Stimulated activated CD8-positive, alpha-beta memory T cell treated with anti-CD3 and anti-CD28 coated beads, Interleukin-15, amount 100 ng/mL, for 48 hours (primary cell): ENCODE data around the gene ANKRD44.

Source experiments
- DNase-seq, 2 donors: peaks; one replicate each; pipeline ENCODE4 v3.0.0-alpha.2; 2020; ENCODE audit warnings: low read depth in 2 of 2

The ANKRD44 gene

DNA sequence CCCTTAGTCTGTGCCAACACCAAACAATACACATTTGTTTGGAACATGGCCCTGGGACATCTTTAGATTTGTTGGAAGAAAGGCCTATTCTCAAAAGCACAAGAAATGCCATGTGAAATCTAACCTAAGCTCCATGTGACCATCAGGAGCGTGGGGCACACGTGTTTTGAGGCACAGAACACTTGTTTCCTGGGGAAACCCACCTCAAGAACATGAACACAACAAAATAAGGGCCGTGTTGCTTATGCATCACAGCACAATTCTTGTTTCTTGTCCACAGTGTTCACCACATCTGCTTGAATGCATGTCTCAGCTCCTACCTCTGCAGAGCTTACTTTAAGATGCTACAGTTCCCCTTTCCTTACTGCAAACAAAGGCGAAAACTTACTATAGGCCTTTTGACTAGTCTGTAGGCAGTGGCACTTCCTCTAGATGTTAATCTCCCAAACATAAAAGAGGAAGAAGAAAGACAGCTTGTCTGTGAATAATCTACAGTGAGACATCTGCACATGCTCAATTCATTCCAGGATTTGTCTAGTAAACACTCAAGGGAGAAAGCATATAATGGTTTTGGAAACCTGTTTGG lies 165.0 kb downstream of the ANKRD44 start:
- DNase-seq = no peak

GRCh38 chr2:197144183-197144582 lies 166.4 kb downstream of the ANKRD44 start:
- DNase-seq = no peak

DNA sequence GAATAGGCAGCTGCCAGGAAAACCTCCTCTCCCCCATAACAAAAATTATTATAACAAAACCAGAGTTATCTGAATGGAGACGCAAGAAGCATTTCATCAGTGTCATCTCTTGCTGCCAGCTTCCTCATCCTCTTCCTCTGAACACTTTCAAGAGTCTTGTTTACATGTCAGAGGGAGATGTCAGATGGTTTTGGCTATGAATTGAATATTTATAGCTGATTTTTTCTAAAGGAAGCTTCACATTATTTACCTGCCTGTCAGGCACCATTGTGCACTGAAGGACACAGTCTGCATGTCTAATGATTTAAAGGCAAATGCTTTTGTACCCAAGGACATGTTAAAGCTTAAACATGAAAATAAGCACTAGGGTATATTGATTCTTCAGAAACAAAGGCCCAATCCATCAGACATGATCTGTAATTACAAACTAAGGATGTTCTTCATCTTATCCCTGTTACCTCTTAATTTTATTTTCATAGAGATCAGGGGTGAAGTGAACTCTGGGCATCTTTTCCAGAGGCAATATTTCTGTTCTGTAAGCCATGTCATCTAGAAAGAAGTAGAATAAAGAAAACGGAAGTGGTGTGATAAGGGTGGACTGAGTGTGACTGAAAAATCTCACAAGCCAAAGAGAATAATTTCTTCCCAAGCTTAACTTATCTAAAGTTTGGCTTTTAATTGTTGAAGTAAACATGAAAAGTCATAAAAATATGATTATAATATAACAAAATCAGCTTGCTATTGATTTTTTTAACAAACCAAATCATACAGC lies 168.7 kb downstream of the ANKRD44 start:
- no peak for DNase-seq

DNA sequence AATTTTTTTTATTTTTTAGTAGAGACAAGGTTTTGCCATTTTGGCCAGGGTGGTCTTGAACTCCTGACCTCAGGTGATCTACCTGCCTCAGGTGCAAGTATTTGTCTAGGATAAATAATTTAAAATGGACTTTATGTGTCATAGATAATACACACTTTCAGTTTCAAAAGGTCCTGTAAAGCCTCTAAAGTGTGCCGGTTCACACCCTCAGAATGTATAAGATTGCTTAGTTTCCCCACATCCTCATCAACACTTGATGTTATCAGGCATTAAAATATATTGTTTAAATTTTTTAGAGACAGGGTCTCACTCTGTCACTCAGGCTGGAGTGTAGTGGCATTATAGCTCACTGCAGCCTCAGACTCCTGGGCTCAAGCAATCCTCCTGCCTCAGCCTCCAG lies 170.5 kb downstream of the ANKRD44 start:
- DNase-seq = no peak

DNA sequence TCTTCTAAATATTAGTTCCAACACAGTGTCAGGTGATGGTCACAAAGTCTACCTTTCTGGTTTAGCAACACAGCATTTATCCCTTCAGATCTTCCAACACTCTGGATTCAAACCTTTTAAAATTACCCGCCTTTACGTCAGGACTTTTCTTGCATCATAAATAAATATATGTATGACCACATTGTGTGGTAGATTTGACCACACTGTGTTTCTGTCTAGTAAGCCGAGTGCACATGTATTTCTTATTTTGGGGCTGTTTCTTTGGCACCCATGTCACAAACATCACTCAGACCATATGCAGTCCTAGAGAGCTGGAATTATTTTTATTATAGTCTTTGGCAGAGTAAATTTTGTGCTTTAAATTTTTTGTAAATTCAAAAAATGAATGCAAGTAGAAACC lies 172.1 kb downstream of the ANKRD44 start:
- DNase-seq = no peak

DNA sequence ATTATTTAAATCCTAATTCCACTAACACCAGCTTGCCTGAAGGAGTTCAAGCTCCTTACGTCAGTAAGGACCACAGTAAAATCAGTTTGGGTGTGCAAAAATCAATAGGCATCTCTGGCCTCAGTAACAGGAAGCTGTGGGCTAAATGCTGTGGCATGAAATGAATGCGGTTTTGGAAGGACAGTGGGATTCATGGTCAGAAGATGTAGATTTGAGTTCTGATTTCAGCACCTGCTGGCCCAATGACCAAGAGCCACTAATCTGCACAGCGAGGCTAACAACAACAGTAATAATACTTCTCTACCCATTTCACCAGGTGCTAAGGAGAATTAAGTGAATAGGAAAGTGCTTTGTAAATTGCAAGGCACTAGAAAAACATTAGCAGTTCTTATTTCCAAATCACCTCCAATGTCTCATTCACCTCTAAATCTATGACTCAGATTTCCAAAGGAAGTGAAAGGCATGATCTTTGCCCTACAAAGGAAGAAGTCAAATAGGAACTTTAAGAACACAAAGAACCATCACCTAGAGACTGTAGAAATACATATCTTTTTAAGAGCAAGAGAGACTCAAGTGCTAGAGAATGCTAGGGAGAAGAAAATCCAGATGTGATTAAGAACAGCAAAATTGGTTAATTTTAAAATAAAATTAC lies 172.6 kb downstream of the ANKRD44 start:
- no peak for DNase-seq

DNA sequence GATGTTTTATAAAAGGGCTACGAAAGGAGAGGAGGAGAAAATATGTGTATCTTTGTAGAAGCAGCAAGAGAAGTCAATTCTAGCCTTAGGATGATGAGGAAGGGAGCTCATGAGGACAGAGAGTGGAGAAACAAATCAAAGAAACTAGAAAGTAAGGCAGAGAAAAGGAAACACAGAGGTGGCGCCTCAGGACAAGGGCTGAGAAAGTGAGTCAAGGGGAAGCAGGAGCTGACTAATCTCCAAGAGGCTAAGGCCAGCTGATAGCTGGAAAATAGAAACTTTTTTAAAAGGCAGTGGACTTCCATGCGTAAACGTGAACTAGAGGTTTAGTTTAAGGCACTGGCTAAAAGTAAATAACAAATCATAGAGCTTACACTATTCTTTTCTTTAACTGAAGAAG lies 173.3 kb downstream of the ANKRD44 start:
- DNase-seq = no peak

- DNase-seq = no peak
Observed at GRCh38 chr2:197136452-197136851, 174.1 kb downstream of the ANKRD44 start.

- no peak for DNase-seq
Observed at GRCh38 chr2:197135806-197136205, 174.8 kb downstream of the ANKRD44 start.

GRCh38 chr2:197134206-197134605 lies 176.4 kb downstream of the ANKRD44 start:
- DNase-seq = no peak

DNA sequence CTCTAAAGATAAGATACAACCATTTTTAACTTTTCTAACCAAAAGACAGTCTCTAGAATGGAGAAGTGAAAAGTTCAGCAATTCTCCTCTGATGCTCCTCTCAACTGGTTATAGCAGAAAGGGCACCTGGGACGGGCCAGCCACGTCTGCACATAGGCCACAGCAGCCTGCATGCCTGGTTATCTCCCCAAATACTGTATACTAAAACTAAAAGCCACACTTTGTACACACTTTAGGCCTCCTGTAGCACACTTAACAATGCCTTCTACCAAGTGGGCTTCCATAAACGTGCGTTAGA lies 179.1 kb downstream of the ANKRD44 start:
- DNase-seq = no peak

DNA sequence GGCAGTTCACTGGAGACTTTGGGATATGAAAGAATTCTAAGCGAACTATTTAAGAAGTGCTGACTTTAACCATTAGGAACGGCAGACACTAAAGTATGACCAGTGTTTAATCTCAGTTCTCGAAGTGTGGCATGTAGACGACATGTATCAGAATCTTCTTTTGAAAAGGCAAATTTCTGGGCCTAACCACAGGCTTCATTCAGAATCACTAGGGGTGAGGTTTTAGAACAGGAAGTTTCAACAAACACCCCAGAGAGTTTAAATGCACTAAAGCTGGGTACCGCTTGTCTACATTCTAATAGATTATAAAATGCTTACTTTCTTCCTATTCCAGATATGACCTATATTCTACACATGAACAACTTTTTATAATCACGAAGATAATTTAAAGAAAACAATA lies 180.3 kb downstream of the ANKRD44 start:
- DNase-seq = no peak

DNA sequence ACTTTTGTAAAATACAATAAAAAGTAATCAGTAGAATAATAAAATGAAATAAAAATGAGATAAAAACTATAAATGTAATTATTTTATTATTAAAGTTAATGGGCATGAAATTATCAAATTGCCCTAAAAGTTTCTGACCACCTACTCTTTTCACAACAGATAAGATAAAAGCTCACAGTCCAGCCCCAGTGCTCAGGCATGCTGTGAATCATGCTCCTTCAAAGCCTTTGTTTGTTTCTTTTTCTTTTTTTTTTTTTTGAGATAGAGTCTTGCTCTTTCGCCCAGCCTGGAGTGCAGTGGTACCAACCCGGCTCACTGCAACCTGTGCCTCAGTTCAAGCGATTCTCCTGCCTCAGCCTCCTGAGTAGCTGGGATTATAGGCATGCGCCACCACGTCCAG lies 181.7 kb downstream of the ANKRD44 start:
- no peak for DNase-seq

DNA sequence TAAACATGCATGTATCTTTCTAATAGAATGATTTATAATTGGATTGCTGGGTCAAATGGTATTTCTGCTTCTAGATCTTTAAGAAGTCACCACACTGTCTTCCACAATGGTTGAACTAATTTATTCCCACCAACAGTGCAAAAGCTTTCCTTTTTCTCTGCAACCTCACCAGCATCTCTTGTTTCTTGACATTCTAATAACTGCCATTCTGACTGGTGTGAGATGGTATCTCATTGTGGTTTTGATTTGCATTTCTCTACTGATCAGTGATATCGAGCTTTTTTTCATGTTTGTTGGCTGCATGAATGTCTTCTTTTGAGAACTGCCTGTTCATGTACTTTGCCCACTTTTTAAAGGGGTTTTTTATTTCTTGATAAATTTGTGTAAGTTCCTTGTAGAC lies 182.5 kb downstream of the ANKRD44 start:
- no peak for DNase-seq

GRCh38 chr2:197126630-197127352 lies 183.8 kb downstream of the ANKRD44 start:
- no peak for DNase-seq

DNA sequence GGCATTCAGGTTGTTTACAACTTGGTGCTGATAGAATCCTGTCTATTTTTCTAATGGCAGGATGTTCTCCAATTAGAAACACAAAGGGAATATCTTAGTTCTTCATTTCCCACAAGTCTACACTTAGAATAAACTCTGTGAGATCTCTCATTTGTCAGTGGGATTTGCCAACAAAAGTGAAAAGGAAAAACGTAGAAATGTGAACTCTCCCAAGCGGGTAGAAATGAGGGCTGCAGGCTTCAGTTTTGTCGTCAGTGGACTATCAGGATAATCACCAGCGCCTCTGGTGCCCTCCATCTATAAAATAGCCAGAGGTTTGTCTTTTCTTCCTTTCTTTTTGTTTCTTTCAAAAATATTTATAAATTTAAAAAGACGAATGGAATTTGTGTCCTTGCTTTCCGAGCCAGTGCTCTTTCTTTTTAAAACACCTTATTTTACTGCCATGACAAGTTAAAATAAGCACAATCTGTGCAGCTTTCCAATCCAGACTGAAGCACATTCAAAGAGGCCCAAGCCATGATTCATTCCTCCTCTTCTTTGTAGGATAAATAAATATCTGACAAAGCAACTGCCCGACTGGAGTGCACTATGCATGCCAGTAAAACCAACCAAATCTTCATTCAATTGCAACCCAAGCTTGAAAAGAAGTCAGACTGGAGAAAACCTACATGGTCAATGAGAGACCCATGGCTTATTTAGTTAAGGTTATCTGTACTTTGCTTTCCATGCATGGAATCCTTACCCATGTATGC lies 185.8 kb downstream of the ANKRD44 start:
- no peak for DNase-seq

DNA sequence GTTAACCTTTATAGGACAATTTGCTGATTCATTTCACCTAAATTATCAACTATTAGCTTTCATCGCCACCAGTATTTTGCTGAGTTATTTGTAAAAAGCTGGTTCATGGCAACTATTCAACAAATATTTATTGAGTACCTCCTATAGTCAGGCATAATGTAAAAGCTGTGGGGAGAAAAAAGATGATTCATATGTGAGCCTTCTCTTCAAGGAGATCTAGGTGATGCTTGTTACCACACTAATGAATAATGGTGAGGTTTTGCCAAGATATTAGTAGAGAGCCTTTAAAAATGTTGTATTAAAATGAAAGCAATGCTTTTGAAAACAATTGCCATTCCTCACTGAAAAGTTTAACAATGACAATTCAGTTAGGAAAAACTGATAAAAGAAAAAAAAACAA lies 187.8 kb downstream of the ANKRD44 start:
- no peak for DNase-seq

DNA sequence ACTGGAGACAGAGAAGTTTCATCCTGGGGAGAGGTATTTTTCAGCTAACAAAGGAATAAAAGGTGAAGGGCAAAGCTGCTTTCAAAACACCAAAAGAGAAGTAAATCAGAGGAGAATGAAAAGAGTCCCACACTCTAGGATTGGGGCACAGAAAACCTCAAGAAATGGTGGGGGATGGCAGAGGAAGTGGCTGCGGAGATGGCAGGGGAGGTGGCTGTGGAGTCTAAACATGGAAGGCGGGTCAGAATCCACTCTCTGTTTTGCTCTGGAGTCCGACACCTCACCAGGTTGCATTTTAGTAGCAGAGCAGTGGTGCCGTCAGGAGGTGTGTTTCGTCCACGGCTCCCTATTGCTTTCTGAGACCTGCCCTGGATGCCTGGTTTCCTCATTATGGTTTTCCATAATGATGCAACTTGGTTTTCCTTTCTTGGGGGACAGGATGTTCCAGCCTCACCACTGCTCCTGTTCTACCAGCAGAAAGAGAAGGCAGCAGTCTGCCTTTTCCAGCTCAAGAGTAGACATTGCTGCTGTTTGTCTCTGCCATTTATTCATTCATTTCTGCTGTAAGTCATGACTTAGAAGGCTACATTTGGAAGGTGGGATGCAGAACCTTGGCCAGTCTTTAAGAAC lies 188.7 kb downstream of the ANKRD44 start:
- no peak for DNase-seq

DNA sequence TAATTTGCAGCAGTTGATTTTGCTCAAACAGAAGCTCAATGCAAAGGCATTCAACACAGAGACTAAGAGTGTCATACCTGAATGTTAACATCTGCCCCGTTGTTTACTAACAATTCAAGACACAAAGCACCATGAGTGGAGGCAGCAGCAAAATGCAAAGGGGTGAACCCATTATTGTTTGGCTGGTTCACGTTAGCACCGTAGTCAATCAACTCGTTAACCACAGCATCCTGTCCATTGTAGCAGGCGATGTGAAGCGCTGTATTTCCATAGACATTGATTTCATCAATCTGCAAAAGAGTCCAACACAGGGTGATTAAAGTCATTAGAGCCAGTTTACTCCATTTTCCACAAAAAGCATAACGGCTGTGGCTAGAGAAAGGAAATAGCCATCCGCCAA lies 189.3 kb downstream of the ANKRD44 start:
- no peak for DNase-seq

- DNase-seq = no peak
Observed at GRCh38 chr2:197116306-197116879, 194.2 kb downstream of the ANKRD44 start.

DNA sequence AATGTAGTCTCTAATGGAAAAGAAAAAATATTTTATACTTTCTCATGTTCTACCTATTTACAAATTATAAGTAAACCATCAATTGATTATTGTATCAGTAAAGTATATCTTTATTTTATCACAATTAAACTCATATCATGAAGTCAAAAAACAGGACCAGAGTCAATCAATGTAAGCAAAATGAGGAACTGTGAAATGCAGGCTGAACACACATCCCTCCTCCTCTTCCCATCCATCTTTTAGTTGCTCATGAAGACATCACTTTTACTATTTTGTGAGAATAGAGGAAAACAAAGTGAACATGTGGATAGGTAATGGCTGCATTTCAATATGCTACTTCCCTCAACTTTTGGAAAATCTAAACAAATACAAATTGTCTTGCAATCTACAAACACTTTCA lies 195.3 kb downstream of the ANKRD44 start:
- no peak for DNase-seq
